Nephron (organoid): Measurements from ENCODE around the gene VTCN1.
"Not testable (repeated sequence)": the region's sequence is repeated elsewhere in the genome, so short reads cannot be mapped to it uniquely, and the experiment has no call there.

Experiments used
- H3K27ac Mint-ChIP-seq, 3 experiments: 2 replicates each; pipeline ENCODE4 v1.8.0; 2020; ENCODE audit warnings: mixed read lengths in 3 of 3, mild to moderate bottlenecking in 2 of 3, moderate library complexity in 1 of 3
- H3K27me3 Mint-ChIP-seq: 2 replicates; pipeline ENCODE4 v1.8.0; 2021; ENCODE audit warnings: low read depth, mild to moderate bottlenecking, moderate library complexity, mixed read lengths
- H3K36me3 Mint-ChIP-seq: 2 replicates; pipeline ENCODE4 v1.8.0; 2020; ENCODE audit warnings: low read depth, mixed read lengths
- H3K4me1 Mint-ChIP-seq: 2 replicates; pipeline ENCODE4 v1.8.0; 2020; ENCODE audit warnings: mixed read lengths
- H3K4me3 Mint-ChIP-seq, 3 experiments: 2 replicates each; pipeline ENCODE4 v1.8.0; 2020; ENCODE audit warnings: mild to moderate bottlenecking in 3 of 3, mixed read lengths in 3 of 3, moderate library complexity in 2 of 3
- H3K9me3 Mint-ChIP-seq: 2 replicates; pipeline ENCODE4 v1.8.0; 2020; ENCODE audit warnings: mixed read lengths
- TF ChIP-seq, protein P1 (sequence below), 3 experiments: fragments of 200-600 bp; sonication (generic); IDR thresholded peaks; one replicate each; pipeline ENCODE4 v1.5.0; 2021; ENCODE audit warnings: antibody characterized with exemption in 3 of 3; ENCODE audit not compliant: unreplicated experiment in 3 of 3

Gene VTCN1

GRCh38 chr1:117112047-117112717 lies 98.5 kb downstream of the VTCN1 start:
- H3K4me3 Mint-ChIP-seq: no peak overlapping the region
- H3K27me3 Mint-ChIP-seq: peaks cover 3% of the 10 kb centered on the region
- TF ChIP-seq, protein P1, sequence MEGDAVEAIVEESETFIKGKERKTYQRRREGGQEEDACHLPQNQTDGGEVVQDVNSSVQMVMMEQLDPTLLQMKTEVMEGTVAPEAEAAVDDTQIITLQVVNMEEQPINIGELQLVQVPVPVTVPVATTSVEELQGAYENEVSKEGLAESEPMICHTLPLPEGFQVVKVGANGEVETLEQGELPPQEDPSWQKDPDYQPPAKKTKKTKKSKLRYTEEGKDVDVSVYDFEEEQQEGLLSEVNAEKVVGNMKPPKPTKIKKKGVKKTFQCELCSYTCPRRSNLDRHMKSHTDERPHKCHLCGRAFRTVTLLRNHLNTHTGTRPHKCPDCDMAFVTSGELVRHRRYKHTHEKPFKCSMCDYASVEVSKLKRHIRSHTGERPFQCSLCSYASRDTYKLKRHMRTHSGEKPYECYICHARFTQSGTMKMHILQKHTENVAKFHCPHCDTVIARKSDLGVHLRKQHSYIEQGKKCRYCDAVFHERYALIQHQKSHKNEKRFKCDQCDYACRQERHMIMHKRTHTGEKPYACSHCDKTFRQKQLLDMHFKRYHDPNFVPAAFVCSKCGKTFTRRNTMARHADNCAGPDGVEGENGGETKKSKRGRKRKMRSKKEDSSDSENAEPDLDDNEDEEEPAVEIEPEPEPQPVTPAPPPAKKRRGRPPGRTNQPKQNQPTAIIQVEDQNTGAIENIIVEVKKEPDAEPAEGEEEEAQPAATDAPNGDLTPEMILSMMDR (IDR thresholded peaks at IDR 0.05; ENCODE audit: unreplicated experiment in 3 of 3): no peak
- peaks cover 69% of the 10 kb centered on the region for H3K36me3 Mint-ChIP-seq
- no peaks in the 10 kb centered on the region for H3K9me3 Mint-ChIP-seq
- H3K4me1 Mint-ChIP-seq: peaks cover 22% of the 10 kb centered on the region
- no peak overlapping the region for H3K27ac Mint-ChIP-seq

GRCh38 chr1:117110774-117111173 lies 100.0 kb downstream of the VTCN1 start:
- TF ChIP-seq, protein P1 (IDR thresholded peaks at IDR 0.05; ENCODE audit: unreplicated experiment in 3 of 3): no peak
- Mint-ChIP-seq H3K27ac (no peak overlapping the region), H3K4me3 (no peak overlapping the region), H3K4me1 (peaks cover 11% of the 10 kb centered on the region), H3K36me3 (peaks cover 73% of the 10 kb centered on the region), H3K9me3 (no peaks in the 10 kb centered on the region), H3K27me3 (no peaks in the 10 kb centered on the region)

DNA sequence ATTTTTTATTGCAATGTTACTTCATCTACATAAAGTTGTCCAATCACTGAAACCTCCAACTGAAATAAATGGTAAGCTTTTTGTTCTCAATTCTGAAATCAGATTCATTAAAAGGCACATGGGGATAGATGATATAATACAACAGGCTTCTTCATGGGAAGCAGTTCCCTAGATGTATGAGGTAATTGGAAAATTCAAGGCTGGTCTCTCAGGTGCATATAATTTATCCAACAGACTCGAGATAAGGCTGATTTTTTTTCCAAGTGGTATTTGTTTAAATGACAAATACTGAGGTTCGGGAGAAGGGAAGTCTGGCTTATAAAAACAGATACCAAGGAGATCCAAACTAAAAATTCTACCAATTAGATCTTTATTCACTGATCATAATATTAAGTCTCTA lies 103.4 kb downstream of the VTCN1 start:
- Mint-ChIP-seq H3K9me3 (no peaks in the 10 kb centered on the region), H3K27me3 (no peaks in the 10 kb centered on the region), H3K4me1 (no peaks in the 10 kb centered on the region), H3K36me3 (peaks cover 75% of the 10 kb centered on the region), H3K27ac (no peak overlapping the region), H3K4me3 (no peak overlapping the region)
- TF ChIP-seq, protein P1 (IDR thresholded peaks at IDR 0.05; ENCODE audit: unreplicated experiment in 3 of 3): no peak

DNA sequence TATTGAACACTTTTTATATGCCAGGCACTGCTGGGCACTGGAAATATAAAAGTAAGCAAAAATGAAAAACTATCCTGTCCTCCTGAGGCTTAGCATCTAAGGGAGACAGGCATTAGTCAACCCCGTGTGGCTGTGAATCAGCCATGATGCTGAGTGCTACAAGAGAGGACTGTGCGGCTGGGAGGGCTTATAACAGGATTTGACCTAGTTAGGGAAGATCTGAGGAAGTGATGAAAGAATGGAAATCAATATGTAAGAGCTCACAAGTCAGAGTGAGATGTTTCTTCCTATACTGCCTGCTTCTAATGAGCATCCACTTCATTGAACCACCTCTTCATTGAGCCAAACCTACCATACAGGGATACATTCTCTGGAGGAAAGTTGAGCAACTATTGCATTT lies 104.2 kb downstream of the VTCN1 start:
- Mint-ChIP-seq H3K27ac (no peak overlapping the region), H3K27me3 (no peaks in the 10 kb centered on the region), H3K36me3 (peaks cover 76% of the 10 kb centered on the region), H3K4me1 (no peaks in the 10 kb centered on the region), H3K4me3 (no peak overlapping the region), H3K9me3 (no peaks in the 10 kb centered on the region)
- TF ChIP-seq, protein P1 (IDR thresholded peaks at IDR 0.05; ENCODE audit: unreplicated experiment in 3 of 3): no peak

DNA sequence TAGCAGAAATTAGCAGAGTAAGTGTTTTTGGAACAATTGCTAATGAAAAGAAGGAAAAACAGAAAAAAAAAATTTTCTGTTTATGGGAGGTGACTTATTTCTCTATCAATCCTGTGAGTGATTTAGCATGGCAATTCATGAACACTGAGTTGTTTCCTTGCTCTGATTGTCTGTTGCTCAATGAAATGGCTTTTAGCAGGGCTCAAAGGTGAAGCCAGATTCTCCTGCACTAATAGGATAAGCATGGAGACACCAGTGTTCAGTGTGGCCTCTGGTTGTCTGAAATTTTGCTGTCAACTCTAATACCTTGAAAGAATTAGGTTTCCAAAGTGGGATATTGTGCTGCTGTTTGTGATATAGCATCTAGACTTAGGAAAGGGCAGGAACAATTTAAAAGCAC lies 105.0 kb downstream of the VTCN1 start:
- Mint-ChIP-seq H3K4me3 (no peak overlapping the region), H3K27ac (no peak overlapping the region), H3K36me3 (peaks cover 69% of the 10 kb centered on the region), H3K9me3 (no peaks in the 10 kb centered on the region), H3K27me3 (no peaks in the 10 kb centered on the region), H3K4me1 (no peaks in the 10 kb centered on the region)
- TF ChIP-seq, protein P1 (IDR thresholded peaks at IDR 0.05; ENCODE audit: unreplicated experiment in 3 of 3): no peak

- Mint-ChIP-seq H3K27me3 (no peaks in the 10 kb centered on the region), H3K36me3 (peaks cover 73% of the 10 kb centered on the region), H3K27ac (no peak overlapping the region), H3K4me3 (no peak overlapping the region), H3K4me1 (no peaks in the 10 kb centered on the region), H3K9me3 (no peaks in the 10 kb centered on the region)
- TF ChIP-seq, protein P1 (IDR thresholded peaks at IDR 0.05; ENCODE audit: unreplicated experiment in 3 of 3): no peak
These were observed 105.7 kb downstream of the VTCN1 start for GRCh38 chr1:117104986-117105385.

- H3K36me3 Mint-ChIP-seq: peaks cover 55% of the 10 kb centered on the region
- H3K9me3 Mint-ChIP-seq, H3K27ac Mint-ChIP-seq, H3K4me3 Mint-ChIP-seq, H3K27me3 Mint-ChIP-seq, H3K4me1 Mint-ChIP-seq: not testable (repeated sequence)
These were observed 108.9 kb downstream of the VTCN1 start for GRCh38 chr1:117101858-117102257.
